ENCODE results near the gene LRRFIP1. TPM values are rescaled to one million over a fixed set of nuclear protein-coding genes. Genes with fewer than 3 reads are reported as not detected.

Gene LRRFIP1
- polyA plus RNA-seq, 1 donor (not counting 4 experiments of a cell fraction or from before 2014, with no cell fraction given) = 115 TPM

GRCh38 chr2:237623428-237624403 is 3.7 kb upstream of the LRRFIP1 start:
- no peak overlapping the region for H3K4me2 ChIP-seq (ENCODE audit: control insufficient read depth, extremely low read depth, insufficient read depth, low read depth, low read length)
- H3K9me3 ChIP-seq (ENCODE audit: control insufficient read depth, low read depth, low read length) = no peaks in the 10 kb centered on the region
- H3K4me3 ChIP-seq (ENCODE audit: control insufficient read depth in 2 of 3, extremely low read depth in 1 of 3, insufficient read depth in 2 of 3, low read depth in 1 of 3, low read length in 3 of 3) = no peak overlapping the region
- dilution Hi-C loops (cut with MboI; ENCODE audit: extremely low pct_ligation_motif_present, low sequenced_read_pairs) = no loop called here
- H3K27ac ChIP-seq (ENCODE audit: control insufficient read depth, insufficient read depth, low read length) = no peak overlapping the region
- H3K27me3 ChIP-seq (ENCODE audit: control insufficient read depth, extremely low read depth, insufficient read depth, low read length) = peaks cover 52% of the 10 kb centered on the region
- FAIRE-seq = no peak
- H4K20me1 ChIP-seq (ENCODE audit: control insufficient read depth, extremely low read depth, insufficient read depth, low read length) = no peaks in the 10 kb centered on the region
- no peaks in the 10 kb centered on the region for H3K4me1 ChIP-seq (ENCODE audit: control insufficient read depth, extremely low read depth, insufficient read depth, low read length)
- no peaks in the 10 kb centered on the region for H3K79me2 ChIP-seq (ENCODE audit: control insufficient read depth, insufficient read depth, low read length)
- no peak overlapping the region for H3K9ac ChIP-seq (ENCODE audit: control insufficient read depth, extremely low read depth, insufficient read depth, low read length)
- DNase-seq (ENCODE audit: low read depth, low spot score) = no peak
- H3K9me1 ChIP-seq (ENCODE audit: control insufficient read depth, extremely low read depth, insufficient read depth, low read length) = no peaks in the 10 kb centered on the region
- no peaks in the 10 kb centered on the region for H3K36me3 ChIP-seq (ENCODE audit: control insufficient read depth in 2 of 2, extremely low read depth in 1 of 2, insufficient read depth in 2 of 2, low read length in 2 of 2)
- no peak overlapping the region for H2AFZ ChIP-seq (ENCODE audit: control insufficient read depth, low read length)
- no peak for TF ChIP-seq CTCF (optimal IDR thresholded peaks at IDR 0.05 in 1 of 3, IDR thresholded peaks at IDR 0.05 in 1 of 3, conservative IDR thresholded peaks at IDR 0.05 in 1 of 3; ENCODE audit: extremely low read depth in 1 of 3, insufficient read depth in 2 of 3, low read length in 3 of 3)

GRCh38 chr2:237624565-237624964 is 2.8 kb upstream of the LRRFIP1 start:
- TF ChIP-seq CTCF (optimal IDR thresholded peaks at IDR 0.05 in 1 of 3, IDR thresholded peaks at IDR 0.05 in 1 of 3, conservative IDR thresholded peaks at IDR 0.05 in 1 of 3; ENCODE audit: extremely low read depth in 1 of 3, insufficient read depth in 2 of 3, low read length in 3 of 3) = no peak
- TF ChIP-seq EZH2 (IDR thresholded peaks at IDR 0.05; ENCODE audit: low read length) = no peak
- Histone ChIP-seq H3K27me3 (ENCODE audit: control insufficient read depth, extremely low read depth, insufficient read depth, low read length) (peaks cover 58% of the 10 kb centered on the region), H3K4me3 (ENCODE audit: control insufficient read depth in 2 of 3, extremely low read depth in 1 of 3, insufficient read depth in 2 of 3, low read depth in 1 of 3, low read length in 3 of 3) (no peak overlapping the region), H2AFZ (ENCODE audit: control insufficient read depth, low read length) (no peak overlapping the region), H3K9me1 (ENCODE audit: control insufficient read depth, extremely low read depth, insufficient read depth, low read length) (no peaks in the 10 kb centered on the region), H4K20me1 (ENCODE audit: control insufficient read depth, extremely low read depth, insufficient read depth, low read length) (no peaks in the 10 kb centered on the region), H3K4me1 (ENCODE audit: control insufficient read depth, extremely low read depth, insufficient read depth, low read length) (no peaks in the 10 kb centered on the region), H3K9me3 (ENCODE audit: control insufficient read depth, low read depth, low read length) (no peaks in the 10 kb centered on the region), H3K36me3 (ENCODE audit: control insufficient read depth in 2 of 2, extremely low read depth in 1 of 2, insufficient read depth in 2 of 2, low read length in 2 of 2) (no peaks in the 10 kb centered on the region), H3K79me2 (ENCODE audit: control insufficient read depth, insufficient read depth, low read length) (no peaks in the 10 kb centered on the region), H3K27ac (ENCODE audit: control insufficient read depth, insufficient read depth, low read length) (no peak overlapping the region), H3K9ac (ENCODE audit: control insufficient read depth, extremely low read depth, insufficient read depth, low read length) (no peak overlapping the region), H3K4me2 (ENCODE audit: control insufficient read depth, extremely low read depth, insufficient read depth, low read depth, low read length) (no peak overlapping the region)
- no peak for FAIRE-seq
- DNase-seq (ENCODE audit: low read depth, low spot score) = no peak
- dilution Hi-C loops (cut with MboI; ENCODE audit: extremely low pct_ligation_motif_present, low sequenced_read_pairs) = no loop called here
